Urothelium cell line (cell line): ENCODE measurements around the gene HTR1E.
A peak's percentile ranks its signal among the peaks of the same experiment; 100 is the strongest.
"Not testable (repeated sequence)": the region's sequence is repeated elsewhere in the genome, so short reads cannot be mapped to it uniquely, and the experiment has no call there.

Experiments used
- DNase-seq: peaks from one replicate; pipeline ENCODE4 v3.0.0; 2011; ENCODE audit warnings: low spot score, mixed read lengths
- FAIRE-seq: peaks from 2 replicates; lab custom pipeline; 2011; peaks lifted over from hg19 to GRCh38; lab: Jason Lieb, UNC

Gene HTR1E

DNA sequence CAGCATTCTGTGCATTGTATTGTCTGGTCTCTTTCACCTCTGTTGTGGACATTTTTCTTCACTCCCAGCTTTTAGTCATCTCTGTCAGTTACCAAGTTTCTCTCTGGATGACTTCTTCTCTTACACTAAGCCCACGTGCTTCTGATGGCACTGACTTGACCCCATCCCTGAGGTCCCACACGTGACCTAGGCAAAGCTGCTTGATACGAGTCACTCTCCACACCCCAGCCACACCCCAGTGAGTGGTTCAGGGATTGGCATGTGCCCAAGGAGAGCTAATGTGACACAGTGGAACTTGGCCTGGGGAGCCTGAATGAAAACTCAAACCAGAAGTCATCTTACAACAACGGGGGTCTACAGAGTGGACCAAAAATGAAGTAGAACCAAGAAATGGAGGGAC lies 32.2 kb downstream of the HTR1E start:
- DNase-seq, result peak; percentile 6
- FAIRE-seq, result no peak

DNA sequence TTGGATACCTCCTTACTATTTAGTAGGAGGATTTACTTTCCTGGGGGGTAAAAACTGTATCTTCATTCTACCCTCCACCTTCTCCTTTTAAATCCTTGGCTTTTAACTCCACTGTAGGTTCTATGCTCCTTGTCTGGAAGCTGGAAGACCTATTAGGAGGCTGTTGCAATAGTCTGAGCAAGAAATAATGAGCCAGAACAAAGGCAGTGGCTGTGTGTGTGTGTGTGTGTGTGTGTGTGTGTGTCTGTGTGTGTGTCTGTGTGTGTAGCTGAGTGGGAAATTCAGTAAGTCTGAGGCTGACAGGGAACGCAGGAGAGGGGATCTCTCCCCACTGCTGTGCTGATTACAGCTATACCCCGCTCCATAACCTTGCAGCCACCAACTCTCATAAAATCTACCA lies 35.8 kb downstream of the HTR1E start:
- no peak for FAIRE-seq
- no peak for DNase-seq

DNA sequence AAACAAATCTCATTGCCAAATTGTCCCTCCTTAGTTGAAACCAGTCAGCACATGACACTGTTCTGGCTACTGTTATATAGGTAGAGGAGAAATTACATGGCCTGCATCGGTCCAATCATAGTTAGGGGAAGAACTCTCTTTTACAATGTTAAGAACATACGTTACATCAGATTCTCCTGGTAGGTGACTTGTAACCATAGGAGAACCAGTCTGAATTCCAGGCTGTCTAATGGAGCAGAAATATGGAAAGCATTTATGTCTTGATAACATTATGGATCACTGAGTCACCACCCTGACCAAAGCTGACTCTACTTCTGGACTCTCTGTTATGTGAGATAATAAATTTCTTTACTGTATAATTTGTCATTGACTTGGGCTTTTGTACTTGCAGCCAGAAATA lies 40.9 kb downstream of the HTR1E start:
- DNase-seq (no peak), FAIRE-seq (no peak)

DNA sequence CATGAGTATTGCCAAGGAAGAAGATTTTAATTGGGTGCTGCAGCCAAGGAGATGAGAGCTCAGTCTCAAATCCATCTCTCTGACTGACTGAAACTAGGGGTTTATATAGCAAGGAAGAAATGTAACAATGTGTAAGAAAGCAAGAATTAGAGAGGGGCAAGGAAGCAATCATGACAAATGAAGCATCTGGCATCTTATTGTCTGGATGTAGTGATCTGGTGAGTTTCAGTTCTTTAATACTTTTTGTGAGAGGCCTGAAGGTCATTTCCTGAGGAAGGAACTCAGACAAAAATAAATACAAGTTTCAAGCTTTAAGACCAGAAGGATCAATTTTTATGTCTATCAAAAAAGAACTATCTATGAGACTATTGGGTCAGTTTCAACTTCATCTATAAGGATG lies 64.2 kb downstream of the HTR1E start:
- FAIRE-seq (no peak), DNase-seq (no peak)

DNA sequence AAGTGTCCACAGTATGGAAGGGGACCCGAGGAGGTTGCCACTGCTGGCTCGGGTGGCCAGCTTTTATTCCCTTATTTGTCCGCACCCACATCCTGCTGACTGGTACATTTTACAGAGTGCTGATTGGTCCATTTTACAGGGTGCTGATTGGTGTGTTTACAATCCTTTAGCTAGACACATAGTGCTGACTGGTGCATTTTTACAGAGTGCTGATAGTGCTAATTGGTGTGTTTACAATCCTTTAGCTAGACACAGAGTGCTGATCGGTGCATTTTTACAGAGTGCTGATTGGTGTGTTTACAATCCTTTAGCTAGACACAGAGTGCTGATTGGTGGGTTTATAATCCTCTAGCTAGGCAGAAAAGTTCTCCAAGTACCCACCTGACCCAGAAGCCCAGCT lies 65.1 kb downstream of the HTR1E start:
- DNase-seq, FAIRE-seq: not testable (repeated sequence)

DNA sequence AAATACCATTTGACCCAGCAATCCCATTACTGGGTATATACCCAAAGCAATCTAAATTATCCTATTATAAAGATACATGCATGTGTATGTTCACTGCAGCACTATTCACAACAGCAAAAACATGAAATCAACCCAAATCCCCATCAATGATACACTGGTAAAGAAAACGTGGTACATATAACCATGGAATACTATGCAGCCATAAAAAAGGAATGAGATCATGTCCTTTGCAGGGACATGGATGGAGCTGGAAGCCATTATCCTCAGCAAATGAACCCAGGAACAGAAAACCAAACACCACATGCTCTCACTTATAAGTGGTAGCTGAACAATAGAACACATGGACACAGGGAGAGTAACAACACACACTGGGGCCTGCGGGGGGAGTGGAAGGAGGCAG lies 69.2 kb downstream of the HTR1E start:
- FAIRE-seq, DNase-seq: not testable (repeated sequence)

DNA sequence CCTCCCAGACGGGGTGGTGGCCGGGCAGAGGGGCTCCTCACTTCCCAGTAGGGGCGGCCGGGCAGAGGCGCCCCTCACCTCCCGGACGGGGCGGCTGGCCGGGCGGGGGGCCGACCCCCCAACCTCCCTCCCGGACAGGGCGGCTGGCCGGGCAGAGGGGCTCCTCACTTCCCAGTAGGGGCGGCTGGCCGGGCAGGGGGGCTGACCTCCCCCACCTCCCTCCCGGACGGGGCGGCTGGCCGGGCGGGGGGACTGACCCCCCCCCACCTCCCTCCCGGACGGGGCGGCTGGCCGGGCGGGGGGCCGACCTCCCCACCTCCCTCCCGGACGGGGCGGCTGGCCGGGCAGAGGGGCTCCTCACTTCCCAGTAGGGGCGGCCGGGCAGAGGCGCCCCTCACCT lies 72.3 kb downstream of the HTR1E start:
- FAIRE-seq, result not testable (repeated sequence)

DNA sequence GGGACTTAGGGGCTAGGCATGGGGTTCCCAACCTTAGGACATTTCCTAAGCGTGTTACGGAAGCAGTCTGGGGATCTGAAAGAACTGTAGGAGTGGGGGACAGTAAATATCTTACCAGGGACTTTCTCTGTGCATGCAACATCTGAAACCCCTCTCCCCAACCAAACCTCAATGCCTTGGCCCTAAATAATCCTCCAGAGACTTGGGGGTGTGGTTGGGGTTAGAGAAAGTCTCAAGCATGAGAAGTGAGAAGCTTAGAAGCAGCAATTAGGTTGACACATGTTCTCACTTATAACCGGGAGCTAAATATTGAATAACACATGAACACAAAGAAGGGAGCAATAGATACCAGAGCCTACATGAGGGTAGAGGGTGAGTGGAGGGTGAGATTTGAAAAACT lies 74.7 kb downstream of the HTR1E start:
- FAIRE-seq, result no peak

More for the DNA sequence above, 72.3 kb downstream of the HTR1E start:
- DNase-seq, result not testable (repeated sequence)

DNA sequence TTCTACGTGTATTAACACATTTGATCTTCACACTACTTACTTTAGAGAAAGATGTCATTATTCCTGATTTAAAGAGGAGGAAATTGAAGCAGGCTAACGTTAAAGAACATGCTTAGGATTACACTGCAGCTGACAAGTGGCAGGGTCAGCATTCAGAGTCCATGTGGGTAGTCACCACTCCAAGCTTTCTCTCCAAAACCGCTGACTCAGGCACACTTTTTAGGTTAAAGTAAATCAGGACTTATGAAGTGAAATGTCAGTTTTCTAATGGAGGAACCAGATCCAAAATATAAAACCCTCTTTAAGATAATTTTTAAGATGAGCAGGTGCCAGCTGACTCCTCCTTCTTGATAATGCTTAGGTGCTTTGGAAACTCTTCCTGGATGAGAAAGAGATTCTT lies 75.4 kb downstream of the HTR1E start:
- FAIRE-seq (no peak), DNase-seq (no peak)

More for the DNA sequence above, 74.7 kb downstream of the HTR1E start:
- no peak for DNase-seq

DNA sequence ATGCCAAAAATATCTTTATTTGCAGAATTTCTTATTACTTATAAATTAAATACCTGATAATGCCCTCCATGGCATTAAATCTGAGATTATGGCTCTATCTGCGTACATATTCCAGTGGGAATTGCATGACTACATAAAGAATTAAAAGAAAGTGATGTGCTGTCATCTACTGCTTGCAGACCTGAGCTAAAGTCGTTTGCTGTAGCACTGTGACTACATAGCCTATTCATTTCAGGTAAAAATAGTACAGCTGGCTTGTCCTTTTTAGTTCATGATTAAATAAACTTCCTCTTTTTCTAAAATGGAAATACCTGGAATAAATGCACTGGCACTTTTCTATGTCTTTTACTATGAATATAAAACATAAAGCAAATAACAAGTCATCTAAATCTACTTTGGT lies 79.4 kb downstream of the HTR1E start:
- DNase-seq (no peak), FAIRE-seq (no peak)

DNA sequence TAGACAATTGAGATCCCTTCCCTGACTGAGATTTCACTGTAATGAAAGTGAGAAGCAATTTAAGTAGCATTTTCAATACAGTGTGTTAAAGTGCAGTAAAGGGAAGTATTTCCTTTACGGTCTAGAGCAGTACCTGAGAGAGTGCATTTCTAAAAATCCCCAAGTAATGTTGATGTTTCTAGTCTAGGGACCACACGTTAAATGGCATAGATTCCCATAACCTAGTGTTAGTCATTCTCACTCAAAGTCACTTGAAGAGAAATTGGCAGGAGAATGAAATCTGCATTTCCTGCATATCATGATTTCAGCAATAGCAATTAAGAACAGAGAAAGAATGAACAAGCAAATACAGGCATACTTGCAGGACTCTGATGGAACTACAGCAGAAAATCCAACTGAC lies 89.7 kb downstream of the HTR1E start:
- FAIRE-seq, result no peak

DNA sequence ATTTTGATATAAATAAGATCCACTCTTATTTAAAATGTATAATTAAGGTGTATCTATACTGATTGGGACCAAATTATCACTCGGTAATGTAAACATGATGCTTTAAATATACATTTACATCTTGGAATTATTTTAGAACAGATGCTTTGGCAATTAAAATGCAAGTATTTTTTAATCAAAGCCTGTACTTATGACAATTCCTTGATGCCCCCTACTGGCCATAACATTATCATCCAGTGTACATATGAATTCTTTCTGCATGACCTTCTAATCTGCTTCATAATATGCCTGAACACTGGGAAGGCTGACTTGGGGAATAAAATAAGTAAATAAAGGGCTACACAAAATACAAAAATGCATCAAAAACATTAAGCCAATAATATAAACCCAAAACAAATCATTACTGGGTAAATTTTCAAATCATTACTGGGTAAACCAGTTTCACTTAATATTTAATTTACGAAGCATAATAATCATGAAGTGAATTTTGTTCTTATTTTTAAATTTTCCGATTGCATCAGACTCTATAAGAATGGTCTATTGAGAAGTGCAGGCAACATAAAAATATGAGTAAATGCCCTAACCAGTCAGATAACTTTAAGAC lies 92.5 kb downstream of the HTR1E start:
- FAIRE-seq (no peak), DNase-seq (peak; percentile 14)

More for the DNA sequence above, 89.7 kb downstream of the HTR1E start:
- no peak for DNase-seq

DNA sequence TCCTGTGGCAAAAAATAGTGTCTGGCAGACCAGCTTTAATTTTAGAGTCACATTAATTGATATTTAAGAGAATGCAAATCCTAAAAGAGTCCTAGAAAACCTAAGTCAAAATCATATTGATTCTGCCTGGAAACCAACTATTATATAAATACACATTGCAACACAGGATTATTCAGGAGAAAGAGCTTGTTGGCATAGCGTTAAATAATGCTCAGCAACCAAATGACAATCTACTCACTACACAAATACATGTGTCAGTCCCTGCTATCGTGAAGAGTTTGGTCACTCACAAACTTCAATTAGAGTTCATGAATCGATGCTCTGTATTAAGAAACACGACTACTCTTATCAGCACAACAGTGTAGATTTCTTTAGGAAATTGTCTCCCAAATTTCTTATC lies 103.4 kb downstream of the HTR1E start:
- no peak for FAIRE-seq
- DNase-seq, result no peak

DNA sequence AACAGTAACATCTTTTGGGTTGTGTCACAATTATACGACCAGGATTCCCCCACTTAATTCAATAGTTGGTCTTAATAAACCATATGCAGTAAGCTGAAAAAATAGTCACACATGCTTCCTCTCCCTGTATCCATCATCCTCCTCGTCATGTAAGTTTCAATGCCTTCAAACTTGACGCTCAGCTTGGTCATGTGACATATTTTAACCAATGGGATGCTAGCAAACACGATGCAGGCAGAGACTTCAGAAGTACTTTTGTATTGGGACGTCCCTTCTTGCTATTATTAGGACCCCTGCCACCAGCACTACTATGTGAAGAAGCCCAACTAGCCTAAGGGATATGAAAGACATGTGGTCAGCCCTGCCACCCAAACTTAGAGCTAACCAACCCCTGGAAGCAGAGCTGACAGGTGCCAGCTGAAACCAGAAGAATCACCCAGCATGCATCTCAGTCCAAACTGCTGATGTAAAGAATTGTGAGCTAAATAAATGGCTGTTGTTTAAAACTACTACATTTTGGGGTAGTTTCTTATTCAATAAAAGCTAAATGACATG lies 108.3 kb downstream of the HTR1E start:
- no peak for FAIRE-seq
- DNase-seq, result no peak

DNA sequence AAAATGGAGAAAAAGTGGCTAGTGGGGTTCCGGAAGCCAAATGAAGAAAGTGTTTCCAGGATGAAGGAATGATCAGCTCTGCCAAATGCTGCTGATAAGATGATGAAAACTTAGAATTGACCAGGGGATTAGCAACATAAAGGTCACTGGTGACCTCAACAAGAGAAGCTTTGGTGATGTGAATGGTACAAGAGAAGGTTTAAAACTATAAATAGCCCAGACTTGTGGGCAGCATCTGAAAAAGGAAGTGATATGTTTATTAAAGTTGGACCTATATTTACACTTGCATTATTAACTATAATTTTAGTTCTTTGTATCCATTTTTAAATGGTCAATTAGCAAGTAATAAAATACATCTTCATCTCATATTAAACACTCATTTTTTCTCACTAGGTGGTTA lies 112.5 kb downstream of the HTR1E start:
- FAIRE-seq (no peak), DNase-seq (no peak)

DNA sequence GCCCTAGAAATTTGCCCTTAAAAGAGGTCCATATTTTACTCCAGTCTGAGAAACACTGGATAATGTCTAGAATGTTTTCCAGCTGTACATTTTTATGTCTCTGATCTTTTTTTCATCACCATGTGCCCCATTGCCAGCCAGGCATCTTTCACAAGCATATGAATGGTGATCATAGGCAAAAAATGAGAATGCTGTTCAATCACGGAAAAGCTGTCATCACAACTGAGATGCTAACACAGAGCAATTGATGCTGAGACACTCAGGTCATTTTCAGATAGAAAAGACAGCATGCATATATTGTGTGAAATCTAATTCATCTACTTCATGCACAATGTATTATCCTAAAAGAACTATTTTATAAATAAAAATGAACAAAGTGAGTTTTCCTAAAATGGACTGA lies 116.0 kb downstream of the HTR1E start:
- DNase-seq, result no peak
- no peak for FAIRE-seq

DNA sequence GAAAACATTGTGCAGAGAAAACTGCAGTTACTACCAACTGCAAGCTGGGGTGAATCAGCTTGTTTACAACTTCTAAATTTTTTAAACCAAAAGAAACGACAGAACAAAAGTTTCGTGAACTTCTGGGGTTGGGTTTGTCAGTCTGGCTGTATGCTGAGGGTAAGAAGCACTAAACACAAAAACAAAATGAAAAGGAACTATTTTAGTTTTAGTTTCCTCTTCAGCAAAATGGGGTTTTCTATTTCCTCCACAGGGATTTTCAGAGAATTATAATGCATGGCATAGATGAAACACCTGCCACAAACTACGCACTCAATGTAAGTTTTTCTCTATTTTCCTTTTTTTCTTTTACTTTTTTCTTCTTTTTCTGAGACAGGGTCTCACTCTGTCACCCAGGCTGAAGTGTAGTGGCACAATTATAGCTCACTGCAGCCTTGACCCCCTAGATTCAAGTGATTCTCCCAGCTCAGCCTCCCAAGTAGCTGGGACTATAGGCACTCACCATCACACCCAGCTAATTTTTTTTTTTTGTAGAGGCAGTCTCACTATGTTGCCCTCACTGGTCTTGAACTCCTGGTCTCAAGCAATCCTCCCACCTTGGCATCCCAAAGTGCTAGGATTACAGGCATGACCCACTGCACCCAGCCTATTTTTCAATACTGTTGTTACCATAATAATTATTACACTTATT lies 117.0 kb downstream of the HTR1E start:
- no peak for FAIRE-seq
- no peak for DNase-seq

DNA sequence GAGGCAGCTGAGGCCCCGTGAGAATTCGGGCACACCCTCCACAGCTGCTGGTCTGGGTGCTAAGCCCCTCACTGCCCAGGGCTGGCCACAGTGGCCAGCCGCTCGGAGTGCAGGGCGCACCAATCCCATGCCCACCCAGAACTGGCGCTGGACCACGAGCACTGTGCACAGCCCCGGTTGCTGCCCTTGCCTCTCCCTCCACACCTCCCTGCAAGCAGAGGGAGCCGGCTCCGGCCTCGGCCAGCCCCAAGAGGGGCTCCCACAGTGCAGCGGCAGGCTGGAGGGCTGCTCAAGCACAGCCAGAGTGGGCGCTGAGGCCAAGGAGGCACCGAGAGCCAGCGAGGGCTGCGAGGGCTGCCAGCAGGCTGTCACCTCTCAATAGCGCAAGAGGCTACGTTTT lies 122.6 kb downstream of the HTR1E start:
- FAIRE-seq (no peak), DNase-seq (no peak)

DNA sequence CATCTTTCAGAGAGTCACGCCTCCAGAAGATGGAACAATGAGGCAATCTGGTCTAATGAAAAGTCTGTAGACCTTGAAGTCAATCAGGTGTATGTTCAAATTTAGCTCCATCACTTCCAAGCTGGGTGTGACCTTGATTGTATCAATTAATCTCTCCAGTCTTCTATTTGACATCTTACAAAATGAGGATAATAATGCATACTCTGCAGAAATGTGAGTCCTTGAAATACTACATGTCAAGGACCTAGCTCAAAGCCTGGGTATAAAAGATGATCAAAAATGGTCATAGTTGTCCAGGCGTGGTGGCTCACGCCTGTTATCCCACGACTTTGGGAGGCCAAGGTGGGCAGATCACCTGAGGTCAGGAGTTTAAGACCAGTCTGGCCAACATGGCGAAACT lies 127.8 kb downstream of the HTR1E start:
- no peak for FAIRE-seq
- DNase-seq, result no peak
